Right forelimb (tissue), 1 donor: ENCODE data around the gene OR5B12.
"Not testable (repeated sequence)": the region's sequence is repeated elsewhere in the genome, so short reads cannot be mapped to it uniquely, and the experiment has no call there.

Source experiments
- DNase-seq: peaks from one replicate; pipeline ENCODE4 v3.0.0-alpha.2; 2018

Gene OR5B12

GRCh38 chr11:58442136-58442535 is at the start of gene OR5B12:
TSS of gene OR5B12 (minus strand) at chr11:58442236. CDS start at chr11:58440151, 2,085 bp downstream.
- DNase-seq: no peak

- no peak for DNase-seq
Measured at GRCh38 chr11:58490827-58491226, 48.8 kb upstream of the OR5B12 start.

- no peak for DNase-seq
Measured at GRCh38 chr11:58487170-58487569, 45.1 kb upstream of the OR5B12 start.

GRCh38 chr11:58485961-58486360 is 43.9 kb upstream of the OR5B12 start:
- no peak for DNase-seq

- DNase-seq: no peak
Measured at GRCh38 chr11:58471892-58472291, 29.9 kb upstream of the OR5B12 start.

- no peak for DNase-seq
Measured at GRCh38 chr11:58466293-58466692, 24.3 kb upstream of the OR5B12 start.

GRCh38 chr11:58465690-58466089 is 23.7 kb upstream of the OR5B12 start:
- no peak for DNase-seq

- DNase-seq: no peak
Measured at GRCh38 chr11:58451585-58451984, 9.5 kb upstream of the OR5B12 start.

GRCh38 chr11:58446294-58446693 is 4.3 kb upstream of the OR5B12 start:
- DNase-seq: no peak

GRCh38 chr11:58444300-58444699 is 2.3 kb upstream of the OR5B12 start:
- no peak for DNase-seq

- DNase-seq: no peak
Measured at GRCh38 chr11:58438486-58438885, 3.5 kb downstream of the OR5B12 start.

- no peak for DNase-seq
Measured at GRCh38 chr11:58434217-58434616, 7.8 kb downstream of the OR5B12 start.

GRCh38 chr11:58433638-58434203 is 8.3 kb downstream of the OR5B12 start:
- DNase-seq: no peak

GRCh38 chr11:58429273-58429672 is 12.8 kb downstream of the OR5B12 start:
- DNase-seq: no peak

GRCh38 chr11:58428021-58428420 is 14.0 kb downstream of the OR5B12 start, which contains the start of gene OR5B2:
TSS of gene OR5B2 (minus strand) at chr11:58428121. CDS start at chr11:58423261, 4,860 bp downstream.
- DNase-seq: no peak

GRCh38 chr11:58406774-58407173 is 35.3 kb downstream of the OR5B12 start, which contains the start of gene OR5B3:
TSS of gene OR5B3 (minus strand) at chr11:58406874. CDS start at chr11:58403409, 3,465 bp downstream.
- DNase-seq: no peak

- DNase-seq: not testable (repeated sequence)
Measured at GRCh38 chr11:58399622-58400021, 42.4 kb downstream of the OR5B12 start.

GRCh38 chr11:58395581-58395980 is 46.5 kb downstream of the OR5B12 start:
- no peak for DNase-seq

GRCh38 chr11:58394195-58394594 is 47.8 kb downstream of the OR5B12 start:
- DNase-seq: no peak

GRCh38 chr11:58392746-58393145 is 49.3 kb downstream of the OR5B12 start:
- DNase-seq: no peak

- no peak for DNase-seq
Measured at GRCh38 chr11:58391879-58392278, 50.2 kb downstream of the OR5B12 start.

GRCh38 chr11:58390551-58391063 is 51.4 kb downstream of the OR5B12 start:
- DNase-seq: no peak
